ENCODE data around the gene OSBP2.

DNA sequence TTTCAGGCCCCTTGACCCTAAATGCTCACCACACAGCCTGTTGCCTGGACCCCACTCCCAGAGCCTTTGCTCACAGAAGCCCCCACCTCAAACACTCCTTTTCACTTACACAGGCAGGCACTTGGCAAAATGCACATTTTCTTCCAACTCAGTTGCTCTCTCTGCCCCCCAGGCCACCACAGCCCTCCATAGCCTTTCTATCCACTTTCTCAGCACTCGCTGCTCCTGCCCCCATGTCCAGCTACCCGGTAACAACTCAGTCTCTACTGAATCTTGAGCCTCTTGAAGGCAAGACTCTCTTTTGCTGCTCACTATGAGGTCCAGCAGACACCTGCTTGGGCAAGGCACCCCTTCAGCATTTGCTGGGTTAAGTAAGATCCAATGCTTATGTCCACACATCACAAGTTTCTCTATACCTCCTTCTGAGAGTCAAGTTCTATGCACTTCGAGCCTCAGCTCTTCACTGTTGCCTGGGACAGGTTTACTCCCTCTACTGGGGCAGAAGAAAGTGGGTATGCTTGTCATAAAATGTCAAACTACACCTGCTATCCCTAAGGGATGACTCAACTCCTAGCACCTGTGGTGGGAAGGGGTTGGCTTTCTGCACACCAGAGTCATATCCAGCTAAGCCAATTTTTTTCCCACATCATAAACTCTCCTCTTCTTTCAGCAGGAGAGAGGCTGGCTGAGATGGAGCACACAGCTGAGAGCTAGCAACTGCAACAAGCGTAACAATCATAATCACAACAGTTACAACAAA, 237.0 kb downstream of the OSBP2 start:
- TF ChIP-seq EP300 (IDR thresholded peaks at IDR 0.05; ENCODE audit: borderline replicate concordance), result no peak
- TF ChIP-seq, protein P1, sequence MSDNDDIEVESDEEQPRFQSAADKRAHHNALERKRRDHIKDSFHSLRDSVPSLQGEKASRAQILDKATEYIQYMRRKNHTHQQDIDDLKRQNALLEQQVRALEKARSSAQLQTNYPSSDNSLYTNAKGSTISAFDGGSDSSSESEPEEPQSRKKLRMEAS (IDR thresholded peaks at IDR 0.05), result no peak
- TF ChIP-seq RAD21 (IDR thresholded peaks at IDR 0.05; ENCODE audit: low read depth), result no peak
- TF ChIP-seq, protein P2, sequence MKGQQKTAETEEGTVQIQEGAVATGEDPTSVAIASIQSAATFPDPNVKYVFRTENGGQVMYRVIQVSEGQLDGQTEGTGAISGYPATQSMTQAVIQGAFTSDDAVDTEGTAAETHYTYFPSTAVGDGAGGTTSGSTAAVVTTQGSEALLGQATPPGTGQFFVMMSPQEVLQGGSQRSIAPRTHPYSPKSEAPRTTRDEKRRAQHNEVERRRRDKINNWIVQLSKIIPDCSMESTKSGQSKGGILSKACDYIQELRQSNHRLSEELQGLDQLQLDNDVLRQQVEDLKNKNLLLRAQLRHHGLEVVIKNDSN (IDR thresholded peaks at IDR 0.05), result no peak

Data from Ishikawa (cell line).